ENCODE measurements around the gene SLC5A12.

The SLC5A12 gene

GRCh38 chr11:26719289-26719973 is 2.4 kb downstream of the SLC5A12 start:
- H3K4me3 ChIP-seq (ENCODE audit: low read depth in 1 of 2, low read length in 1 of 2): no peak overlapping the region
- no peak overlapping the region for H3K27ac ChIP-seq
- H3K36me3 ChIP-seq: no peaks in the 10 kb centered on the region
- no peaks in the 10 kb centered on the region for H3K4me1 ChIP-seq (ENCODE audit: control insufficient read depth in 1 of 2, insufficient read depth in 1 of 2, low read depth in 1 of 2, low read length in 1 of 2)
- H3K9me3 ChIP-seq: no peaks in the 10 kb centered on the region
- TF ChIP-seq CTCF (IDR thresholded peaks at IDR 0.05): no peak
- no peaks in the 10 kb centered on the region for H3K27me3 ChIP-seq

- Histone ChIP-seq H3K4me1 (ENCODE audit: control insufficient read depth in 1 of 2, insufficient read depth in 1 of 2, low read depth in 1 of 2, low read length in 1 of 2) (no peaks in the 10 kb centered on the region), H3K9me3 (no peaks in the 10 kb centered on the region), H3K27me3 (no peaks in the 10 kb centered on the region), H3K4me3 (ENCODE audit: low read depth in 1 of 2, low read length in 1 of 2) (no peak overlapping the region), H3K27ac (no peak overlapping the region), H3K36me3 (no peaks in the 10 kb centered on the region)
- TF ChIP-seq CTCF (IDR thresholded peaks at IDR 0.05): no peak
These were observed 4.1 kb downstream of the SLC5A12 start for GRCh38 chr11:26717771-26718170.

- no peaks in the 10 kb centered on the region for H3K4me1 ChIP-seq (ENCODE audit: control insufficient read depth in 1 of 2, insufficient read depth in 1 of 2, low read depth in 1 of 2, low read length in 1 of 2)
- no peaks in the 10 kb centered on the region for H3K9me3 ChIP-seq
- no peaks in the 10 kb centered on the region for H3K36me3 ChIP-seq
- H3K27me3 ChIP-seq: no peaks in the 10 kb centered on the region
- H3K4me3 ChIP-seq (ENCODE audit: low read depth in 1 of 2, low read length in 1 of 2): no peak overlapping the region
- no peak for TF ChIP-seq CTCF (IDR thresholded peaks at IDR 0.05)
- no peak overlapping the region for H3K27ac ChIP-seq
These were observed 6.7 kb downstream of the SLC5A12 start for GRCh38 chr11:26715133-26715532.

GRCh38 chr11:26712497-26712896 is 9.4 kb downstream of the SLC5A12 start:
- Histone ChIP-seq H3K36me3 (no peaks in the 10 kb centered on the region), H3K4me1 (ENCODE audit: control insufficient read depth in 1 of 2, insufficient read depth in 1 of 2, low read depth in 1 of 2, low read length in 1 of 2) (no peaks in the 10 kb centered on the region), H3K27ac (no peak overlapping the region), H3K9me3 (no peaks in the 10 kb centered on the region), H3K27me3 (no peaks in the 10 kb centered on the region), H3K4me3 (ENCODE audit: low read depth in 1 of 2, low read length in 1 of 2) (no peak overlapping the region)
- no peak for TF ChIP-seq CTCF (IDR thresholded peaks at IDR 0.05)

- no peaks in the 10 kb centered on the region for H3K27me3 ChIP-seq
- no peaks in the 10 kb centered on the region for H3K9me3 ChIP-seq
- H3K4me3 ChIP-seq (ENCODE audit: low read depth in 1 of 2, low read length in 1 of 2): no peak overlapping the region
- no peaks in the 10 kb centered on the region for H3K36me3 ChIP-seq
- H3K4me1 ChIP-seq (ENCODE audit: control insufficient read depth in 1 of 2, insufficient read depth in 1 of 2, low read depth in 1 of 2, low read length in 1 of 2): no peaks in the 10 kb centered on the region
- no peak for TF ChIP-seq CTCF (IDR thresholded peaks at IDR 0.05)
- H3K27ac ChIP-seq: no peak overlapping the region
These were observed 11.4 kb downstream of the SLC5A12 start for GRCh38 chr11:26710489-26710888.
